Thyroid gland (tissue), 4 donors: ENCODE data around the gene LSAMP.

Experiments
- CTCF ChIP-seq, 6 experiments: fragments of 200-600 bp in 3 of 6; fragments of 450-650 bp in 3 of 6; sonication (generic) in 3 of 6; IDR thresholded peaks; one replicate each; pipeline ENCODE4 v1.5.1; 2016 to 2019; ENCODE audit warnings: antibody characterized with exemption in 6 of 6, mild to moderate bottlenecking in 2 of 6, inconsistent platforms in 1 of 6, moderate library complexity in 1 of 6
- POLR2A ChIP-seq, 2 donors: fragments of 450-650 bp; IDR thresholded peaks; one replicate each; pipeline ENCODE4 v1.6.1; 2017; ENCODE audit warnings: antibody characterized with exemption in 2 of 2, mild to moderate bottlenecking in 2 of 2, moderate library complexity in 1 of 2

GRCh38 chr3:115804200-115804599 lies 641.1 kb downstream of the LSAMP start:
- TF ChIP-seq POLR2A (IDR thresholded peaks at IDR 0.05), result no peak
- no peak for TF ChIP-seq CTCF (IDR thresholded peaks at IDR 0.05)
